Large intestine (tissue), 3 donors: ENCODE results near the gene PROCR. TPM values are rescaled to one million over a fixed set of nuclear protein-coding genes. Genes with fewer than 3 reads are reported as not detected.
"Not testable (repeated sequence)": the region's sequence is repeated elsewhere in the genome, so short reads cannot be mapped to it uniquely, and the experiment has no call there.

ENCODE experiments used
- DNase-seq, 2 donors: peaks; one replicate each; pipeline versions ENCODE4 v3.0.0 to v3.0.0-alpha.2; 2013
- H3K27ac ChIP-seq: one replicate; pipeline ENCODE4 v1.5.1; 2013; ENCODE audit warnings: low read length
- H3K27me3 ChIP-seq: 2 replicates; pipeline ENCODE4 v1.6.1; 2013; ENCODE audit warnings: low read length; ENCODE audit not compliant: control insufficient read depth, insufficient read depth
- H3K36me3 ChIP-seq: 2 replicates; pipeline ENCODE4 v1.6.1; 2013; ENCODE audit warnings: low read length; ENCODE audit not compliant: control insufficient read depth, insufficient read depth
- H3K4me1 ChIP-seq: one replicate; pipeline ENCODE4 v1.6.1; 2013; ENCODE audit warnings: low read length; ENCODE audit not compliant: control insufficient read depth, insufficient read depth
- H3K4me3 ChIP-seq: one replicate; pipeline ENCODE4 v1.5.1; 2013; ENCODE audit warnings: low read length
- H3K9me3 ChIP-seq: one replicate; pipeline ENCODE4 v1.6.1; 2013; ENCODE audit warnings: mild to moderate bottlenecking, low read depth, low read length, moderate library complexity; ENCODE audit not compliant: control insufficient read depth
- WGBS: methylation state at CpG from one replicate; pipeline ENCODE4 v1.1.5; 2013; ENCODE audit warnings: low lambda C conversion rate; ENCODE audit not compliant: insufficient coverage; 5-methylcytosine and 5-hydroxymethylcytosine counted together
- polyA plus RNA-seq: library from polyadenylated mRNA; unstranded; fragments of 120-200 nt; gene quantifications from one replicate; pipeline ENCODE4 v1.2.1, GENCODE V29; 2013

The PROCR gene
- polyA plus RNA-seq, 1 donor = 31.5 TPM

GRCh38 chr20:35135867-35136586 is 35.8 kb upstream of the PROCR start:
- Histone ChIP-seq H3K27me3 (no peaks in the 10 kb centered on the region), H3K4me1 (no peaks in the 10 kb centered on the region), H3K9me3 (no peaks in the 10 kb centered on the region), H3K27ac (no peak overlapping the region), H3K4me3 (no peak overlapping the region), H3K36me3 (peaks cover 64% of the 10 kb centered on the region)
- DNase-seq = no peak
- WGBS = no CpG with 5 or more reads among the region's 11 CpGs

- 94% methylated on average over 6 of the region's 7 CpGs for WGBS
Measured at GRCh38 chr20:35144694-35145093, 27.2 kb upstream of the PROCR start.

GRCh38 chr20:35145141-35145564 is 26.7 kb upstream of the PROCR start:
- WGBS = 80% methylated on average over 1 of the region's 2 CpGs
- Histone ChIP-seq H3K27me3 (no peaks in the 10 kb centered on the region), H3K4me1 (peaks cover 9% of the 10 kb centered on the region), H3K27ac (no peak overlapping the region), H3K9me3 (no peaks in the 10 kb centered on the region), H3K4me3 (no peak overlapping the region), H3K36me3 (peaks cover 23% of the 10 kb centered on the region)
- DNase-seq = peak in 1 of 2 donors; percentile 48

More at GRCh38 chr20:35144694-35145093, 27.2 kb upstream of the PROCR start:
- DNase-seq = no peak
- Histone ChIP-seq H3K4me3 (no peak overlapping the region), H3K27ac (no peak overlapping the region), H3K36me3 (peaks cover 25% of the 10 kb centered on the region), H3K27me3 (no peaks in the 10 kb centered on the region), H3K4me1 (peaks cover 9% of the 10 kb centered on the region), H3K9me3 (no peaks in the 10 kb centered on the region)

GRCh38 chr20:35146299-35146919 is 25.5 kb upstream of the PROCR start:
- H3K4me3 ChIP-seq = peak overlapping the region; percentile 88
- WGBS = no CpG with 5 or more reads among the region's 23 CpGs

GRCh38 chr20:35146920-35147574 is 24.8 kb upstream of the PROCR start, which contains the start of gene EDEM2:
Gene EDEM2 (minus strand): TSS chr20:35147336. CDS start chr20:35147258, 78 bp downstream.
- H3K27me3 ChIP-seq = no peaks in the 10 kb centered on the region
- no CpG with 5 or more reads among the region's 42 CpGs for WGBS
- peak within 1 kb of the TSS; percentile 84 for H3K27ac ChIP-seq
- H3K9me3 ChIP-seq = no peaks in the 10 kb centered on the region
- peak within 1 kb of the TSS; percentile 88 for H3K4me3 ChIP-seq
- peak; percentile 96 for DNase-seq
- peaks cover 9% of the 10 kb centered on the region for H3K4me1 ChIP-seq
- H3K36me3 ChIP-seq = peaks cover 13% of the 10 kb centered on the region

More at GRCh38 chr20:35146299-35146919, 25.5 kb upstream of the PROCR start:
- DNase-seq = no peak
- no peaks in the 10 kb centered on the region for H3K27me3 ChIP-seq
- H3K9me3 ChIP-seq = no peaks in the 10 kb centered on the region
- H3K4me1 ChIP-seq = peaks cover 9% of the 10 kb centered on the region
- peaks cover 19% of the 10 kb centered on the region for H3K36me3 ChIP-seq
- peak overlapping the region; percentile 84 for H3K27ac ChIP-seq

GRCh38 chr20:35147575-35148071 is 24.2 kb upstream of the PROCR start:
- WGBS = 0% methylated on average over 1 of the region's 19 CpGs
- not testable (repeated sequence) for H3K27me3 ChIP-seq, H3K36me3 ChIP-seq, H3K4me1 ChIP-seq, H3K9me3 ChIP-seq
- peak overlapping the region; percentile 84 for H3K27ac ChIP-seq
- H3K4me3 ChIP-seq = peak overlapping the region; percentile 88
- DNase-seq = peak in 1 of 2 donors; percentile 24

- no peaks in the 10 kb centered on the region for H3K36me3 ChIP-seq
- H3K27me3 ChIP-seq = no peaks in the 10 kb centered on the region
- DNase-seq = no peak
- no peak overlapping the region for H3K4me3 ChIP-seq
- H3K4me1 ChIP-seq = peaks cover 9% of the 10 kb centered on the region
- peaks cover 3% of the 10 kb centered on the region for H3K9me3 ChIP-seq
- H3K27ac ChIP-seq = no peak overlapping the region
- 100% methylated on average over 1 of the region's 6 CpGs for WGBS
Measured at GRCh38 chr20:35150846-35151579, 20.9 kb upstream of the PROCR start.

GRCh38 chr20:35151736-35152135 is 20.1 kb upstream of the PROCR start:
- Histone ChIP-seq H3K27me3 (no peaks in the 10 kb centered on the region), H3K27ac (no peak overlapping the region), H3K4me3 (no peak overlapping the region), H3K36me3 (no peaks in the 10 kb centered on the region), H3K9me3 (peaks cover 3% of the 10 kb centered on the region), H3K4me1 (peaks cover 5% of the 10 kb centered on the region)
- DNase-seq = no peak
- 80% methylated on average over 2 of the region's 4 CpGs for WGBS

GRCh38 chr20:35155936-35156335 is 15.9 kb upstream of the PROCR start:
- Histone ChIP-seq H3K27ac (no peak overlapping the region), H3K36me3 (no peaks in the 10 kb centered on the region), H3K4me1 (no peaks in the 10 kb centered on the region), H3K9me3 (peaks cover 3% of the 10 kb centered on the region), H3K4me3 (no peak overlapping the region), H3K27me3 (no peaks in the 10 kb centered on the region)
- DNase-seq = no peak
- 75% methylated on average over 2 of the region's 2 CpGs for WGBS

GRCh38 chr20:35156978-35157377 is 14.9 kb upstream of the PROCR start:
- Histone ChIP-seq H3K4me1 (no peaks in the 10 kb centered on the region), H3K9me3 (peaks cover 3% of the 10 kb centered on the region), H3K36me3 (no peaks in the 10 kb centered on the region), H3K27me3 (no peaks in the 10 kb centered on the region), H3K4me3 (no peak overlapping the region), H3K27ac (no peak overlapping the region)
- DNase-seq = no peak
- WGBS = 86% methylated on average over 2 of the region's 6 CpGs
